Femur (tissue), 1 donor: Measurements from ENCODE around the gene CYP2U1.
A peak's percentile ranks its signal among the peaks of the same experiment; 100 is the strongest.

ENCODE experiments used
- DNase-seq: peaks from one replicate; pipeline ENCODE4 v3.0.0-alpha.2; 2017

Gene CYP2U1

DNA sequence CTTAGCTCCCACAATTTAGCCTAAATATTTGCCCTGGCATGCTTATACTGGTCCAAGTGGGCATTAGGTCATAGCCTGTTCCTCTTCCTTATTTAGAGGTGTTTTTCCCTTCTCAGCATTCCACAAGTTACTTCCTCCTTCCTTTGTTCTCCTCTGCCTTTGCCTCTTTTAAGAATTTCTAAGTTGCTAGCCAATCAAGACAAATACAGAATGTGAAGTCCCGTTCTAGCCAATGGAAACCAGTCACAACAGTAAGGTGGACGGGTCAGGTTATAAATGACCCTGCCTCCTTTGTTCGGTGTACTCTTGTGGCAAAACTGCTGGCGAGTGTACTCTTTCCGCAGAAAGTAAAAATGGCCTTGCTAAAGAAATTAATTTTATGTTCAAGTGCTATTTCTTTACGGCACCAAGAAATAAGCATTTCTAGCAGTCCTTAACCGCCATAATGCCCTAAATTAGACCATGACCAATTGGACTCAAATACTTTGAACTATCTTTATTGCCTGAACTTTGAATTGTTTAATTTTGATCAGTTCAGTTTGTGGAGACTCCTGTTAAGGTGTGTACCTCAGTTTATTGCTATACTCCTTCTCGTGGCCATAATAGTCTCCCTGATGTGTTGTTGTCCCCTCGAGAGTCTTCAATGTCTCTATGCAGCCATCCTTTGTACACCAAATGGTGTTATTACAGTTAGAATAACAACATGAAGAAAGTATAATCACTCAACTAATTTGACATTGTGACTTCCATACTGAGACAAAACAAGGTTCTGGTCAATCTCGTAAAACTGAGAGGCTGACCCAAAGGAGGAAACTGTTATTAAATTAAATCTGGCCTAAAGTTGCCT is 56.8 kb downstream of the CYP2U1 start:
- no peak for DNase-seq

DNA sequence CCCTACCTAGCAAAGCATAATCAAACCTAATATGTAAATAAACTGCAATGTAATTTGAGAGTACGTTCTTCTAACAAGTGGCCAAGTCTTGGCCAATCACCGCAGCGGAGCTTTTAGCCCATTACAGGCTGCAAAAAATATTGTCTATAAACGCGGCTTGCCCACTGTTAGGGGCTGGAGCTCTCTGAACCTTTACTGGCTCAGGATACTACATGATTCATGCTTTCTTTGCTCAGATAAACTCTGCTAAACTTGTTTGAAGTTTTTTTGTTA is 57.4 kb downstream of the CYP2U1 start:
- DNase-seq, result no peak

DNA sequence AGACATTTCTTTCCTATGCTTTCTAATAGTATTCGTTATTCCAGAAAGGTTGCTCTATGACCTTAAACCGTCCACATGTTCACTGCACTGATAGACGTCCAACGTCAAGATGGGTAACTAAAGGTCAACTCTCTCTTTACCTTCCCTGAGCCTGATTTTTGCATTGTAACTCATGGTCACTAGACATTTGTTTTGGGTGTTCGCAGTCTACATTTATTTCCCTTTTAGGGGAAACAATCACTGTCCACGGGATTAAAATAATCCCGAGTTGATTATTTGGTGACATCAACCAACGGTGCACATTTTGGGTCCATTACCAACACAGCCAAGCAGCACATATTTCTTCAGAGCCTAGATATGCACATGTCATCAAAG is 57.8 kb downstream of the CYP2U1 start:
- no peak for DNase-seq

DNA sequence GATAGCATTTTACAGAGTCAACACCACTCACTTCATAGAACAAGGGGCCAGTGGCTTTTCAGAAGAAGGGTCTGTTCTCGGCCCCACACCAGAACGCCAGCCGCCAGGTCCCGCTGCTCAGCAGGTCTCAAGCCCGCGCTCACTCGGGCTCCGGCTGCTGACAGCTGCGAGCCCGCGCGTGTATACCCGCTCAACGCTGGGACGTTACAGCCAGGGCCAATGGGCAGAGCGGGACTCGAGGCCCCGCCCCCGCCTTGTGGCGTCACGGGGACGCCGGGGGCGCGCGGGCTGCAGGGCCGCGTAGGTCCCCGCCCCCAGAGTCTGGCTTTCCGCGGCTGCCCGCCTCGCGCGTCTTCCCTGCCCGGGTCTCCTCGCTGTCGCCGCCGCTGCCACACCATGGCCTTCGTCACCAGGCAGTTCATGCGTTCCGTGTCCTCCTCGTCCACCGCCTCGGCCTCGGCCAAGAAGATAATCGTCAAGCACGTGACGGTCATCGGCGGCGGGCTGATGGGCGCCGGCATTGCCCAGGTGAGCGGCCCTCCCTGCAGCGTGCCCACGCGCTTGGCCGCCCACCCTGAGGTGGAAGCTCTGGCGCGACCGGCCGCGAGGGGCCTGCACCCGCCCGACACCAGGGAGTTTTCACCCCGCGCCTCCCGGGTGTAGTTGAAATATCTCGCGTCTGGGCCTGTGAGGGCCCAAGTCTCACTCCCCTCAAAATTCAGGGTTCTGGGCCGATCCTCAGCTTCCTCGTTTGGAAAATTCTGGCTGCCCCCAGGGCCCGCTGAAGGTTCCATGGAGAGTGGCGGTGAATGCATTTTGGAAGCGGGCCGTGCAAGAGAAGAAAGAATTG is 58.4 kb downstream of the CYP2U1 start, which contains the start of gene HADH:
Gene HADH (plus strand): TSS at position 353 of the 850 bp plus-strand sequence. CDS start 44 bp downstream, at position 397.
- DNase-seq, result peak; percentile 96

DNA sequence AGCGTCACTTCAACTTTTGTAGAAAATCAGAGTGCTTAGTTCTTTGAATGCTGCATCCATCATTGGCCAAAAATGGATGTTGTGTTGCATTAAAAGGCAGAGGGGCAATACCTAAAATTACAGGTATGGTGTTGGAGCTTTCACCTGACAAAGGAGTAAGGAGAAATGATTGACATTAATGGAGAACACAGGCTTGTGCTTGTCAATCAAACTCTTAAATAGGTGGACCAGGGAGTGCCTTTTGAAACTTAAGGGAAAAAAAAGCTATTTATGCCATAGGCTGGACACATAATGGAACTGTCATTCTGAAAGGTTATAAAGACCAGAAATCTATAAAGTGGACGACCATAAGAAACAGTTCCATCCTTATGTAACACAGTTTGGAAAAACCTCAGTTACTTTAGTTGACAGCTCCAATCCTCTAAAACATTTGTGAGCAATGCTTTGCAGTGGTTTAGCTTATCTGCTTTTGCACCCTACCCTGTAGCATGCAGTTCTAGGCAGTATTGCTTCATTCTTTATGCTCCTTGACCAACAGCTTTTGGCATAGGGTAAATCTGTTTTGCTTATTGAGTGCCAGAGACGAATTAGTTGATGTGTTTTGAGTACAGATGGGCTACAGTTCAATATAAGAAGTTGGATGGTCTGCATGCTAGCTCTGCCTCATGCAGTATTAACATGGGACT is 60.7 kb downstream of the CYP2U1 start:
- no peak for DNase-seq

DNA sequence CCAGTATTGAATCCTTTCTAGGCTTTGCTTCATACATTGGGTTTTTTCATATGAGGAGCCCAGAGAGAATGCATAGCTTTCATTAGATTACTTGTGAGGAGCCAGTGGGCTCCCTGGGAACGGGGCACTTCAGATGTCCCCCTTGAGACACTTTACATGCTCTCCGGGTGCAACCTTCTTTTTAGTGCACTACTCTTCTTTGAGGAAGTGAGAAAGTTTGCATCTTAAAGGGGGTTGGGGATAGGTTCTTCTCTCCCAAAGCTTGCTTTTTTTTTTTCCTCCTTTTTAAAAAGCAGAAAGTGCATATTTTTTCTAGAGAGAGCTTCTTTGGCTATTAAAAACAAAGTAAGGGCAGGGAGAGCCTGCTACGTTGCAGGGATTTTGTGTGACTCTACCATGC is 62.6 kb downstream of the CYP2U1 start:
- DNase-seq, result no peak

DNA sequence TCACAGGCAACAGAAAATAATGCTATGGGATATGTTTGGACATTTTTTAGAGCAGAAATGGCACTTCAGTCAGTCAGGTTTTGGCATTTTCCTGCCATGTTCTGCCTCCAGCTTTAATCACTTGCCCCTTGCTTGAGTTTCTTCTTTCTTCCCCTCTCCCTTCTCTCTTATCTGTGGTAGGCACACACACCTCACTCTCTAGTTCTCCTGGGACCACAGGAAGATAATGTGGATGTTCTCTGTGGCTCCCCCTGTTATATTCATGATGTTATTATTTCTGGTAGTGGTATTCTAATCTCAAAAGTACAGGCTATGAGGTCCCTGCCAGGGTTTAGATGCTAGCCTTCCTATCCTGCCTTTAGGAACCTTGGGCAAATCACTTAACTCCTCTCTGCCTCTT is 63.5 kb downstream of the CYP2U1 start:
- no peak for DNase-seq

DNA sequence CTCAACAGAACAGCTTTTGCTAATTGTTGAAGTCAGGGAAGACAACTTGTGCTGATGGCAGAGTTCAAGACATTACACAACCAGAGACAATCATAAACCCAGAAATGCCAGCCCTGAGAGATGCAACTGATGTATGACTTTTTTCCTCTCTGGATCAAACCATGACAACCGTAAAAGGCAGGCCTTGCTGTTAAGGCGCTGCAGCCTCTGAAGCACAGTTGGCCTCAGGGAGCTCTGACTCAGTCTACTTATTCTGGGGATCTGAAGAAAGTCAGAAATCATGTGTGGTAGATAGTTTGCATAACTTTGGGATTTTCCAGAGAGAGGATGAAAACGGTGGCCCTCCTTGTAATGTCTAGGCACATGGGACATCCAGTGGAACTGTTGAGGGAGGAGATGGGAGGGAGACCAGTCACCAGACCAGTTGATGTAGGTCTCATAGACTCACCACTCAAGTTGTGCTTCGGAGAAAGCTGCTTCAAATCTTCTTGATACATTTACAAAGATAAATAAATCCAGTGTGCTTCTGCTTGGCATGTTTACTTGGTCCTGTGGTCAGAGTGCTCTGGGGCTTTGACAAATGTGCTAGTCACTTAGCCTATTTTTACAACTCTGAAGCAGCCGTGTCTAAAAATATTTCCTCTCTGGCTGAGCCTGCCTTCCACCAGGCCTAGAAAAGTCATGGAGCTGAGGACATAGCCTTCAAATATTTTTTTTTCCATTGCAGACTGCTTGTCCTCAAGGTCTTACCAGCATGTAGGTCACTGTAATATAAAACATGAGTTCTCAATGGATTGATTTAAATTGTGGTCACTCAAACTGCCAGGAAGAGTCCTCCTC is 65.8 kb downstream of the CYP2U1 start:
- DNase-seq, result peak; percentile 53

DNA sequence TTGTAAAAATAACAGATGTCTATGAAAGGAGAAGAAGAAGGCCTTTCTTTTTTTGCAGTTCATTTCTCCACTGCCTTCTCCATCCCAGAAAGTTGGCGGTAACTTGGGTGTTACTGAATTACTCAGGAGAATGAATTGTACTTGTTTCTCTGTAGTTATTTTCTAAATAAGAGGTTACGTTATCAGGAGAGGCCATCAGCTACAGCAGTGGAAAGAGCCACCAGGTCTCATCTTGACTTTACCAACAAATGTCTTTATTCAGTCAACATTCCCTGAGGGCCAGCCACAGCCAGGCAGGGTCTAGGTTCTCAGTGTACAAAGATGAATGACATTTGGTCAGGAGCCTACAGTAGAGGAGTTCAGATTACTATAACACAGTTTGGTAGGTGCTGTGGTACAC is 66.4 kb downstream of the CYP2U1 start:
- DNase-seq, result no peak

DNA sequence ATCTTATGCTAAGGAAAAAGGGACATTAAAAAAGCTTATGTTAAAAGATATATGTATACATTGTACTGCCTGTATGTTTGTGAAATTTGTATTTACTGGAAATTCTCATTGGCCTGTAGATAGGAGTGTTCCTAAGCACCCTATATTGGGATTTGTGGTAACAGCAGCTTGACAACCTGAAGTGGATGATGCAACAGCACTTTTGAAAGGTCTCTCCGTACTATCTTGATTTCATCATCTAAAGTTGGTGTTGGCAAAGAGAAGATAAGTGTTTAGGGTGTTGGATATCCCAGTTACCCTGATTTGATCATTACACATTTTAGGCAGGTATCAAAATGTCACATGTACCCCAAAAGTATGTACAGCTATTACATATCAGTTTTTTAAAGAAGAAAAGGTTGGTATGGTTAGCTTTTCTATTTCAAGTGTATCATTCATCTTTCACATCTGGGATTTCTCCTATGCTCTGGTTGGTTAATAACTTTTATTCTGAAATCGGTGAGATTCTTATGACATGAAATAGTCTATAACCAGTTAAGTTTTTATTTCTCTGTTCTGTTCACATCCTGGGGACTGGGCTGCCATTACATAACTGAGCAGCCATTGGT is 68.7 kb downstream of the CYP2U1 start:
- no peak for DNase-seq

DNA sequence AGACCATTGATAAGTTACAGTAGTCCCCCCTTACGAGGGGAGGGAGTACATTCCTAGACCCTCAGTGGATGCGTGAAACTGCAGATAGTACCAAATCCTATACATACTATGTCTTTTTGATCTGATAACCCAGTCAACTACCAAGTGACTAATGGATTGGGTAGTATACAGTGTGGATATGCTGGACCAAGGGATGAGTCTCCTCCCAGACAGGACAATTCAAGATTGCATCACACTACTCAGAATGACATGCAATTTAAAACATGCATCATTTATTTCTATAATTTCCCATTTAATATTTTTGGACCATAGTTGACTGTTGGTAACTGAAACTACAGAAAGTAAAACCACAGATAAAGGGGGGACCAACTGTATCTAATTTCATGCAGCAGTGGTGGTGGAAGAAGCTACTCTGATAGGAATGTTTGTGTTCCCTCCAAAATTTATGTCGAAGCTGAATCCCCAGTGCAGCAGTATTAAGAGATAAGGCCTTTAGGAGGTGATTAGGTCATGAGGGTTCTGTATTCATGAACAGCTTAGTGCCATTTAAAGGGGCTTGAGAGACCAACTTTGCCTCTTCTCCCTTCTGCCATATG is 70.3 kb downstream of the CYP2U1 start:
- no peak for DNase-seq
